Left lung (tissue), 10 donors: ENCODE data around the gene ATRIP. TPM values are rescaled to one million over a fixed set of nuclear protein-coding genes. Genes with fewer than 3 reads are reported as not detected.
"Not testable (repeated sequence)": the region's sequence is repeated elsewhere in the genome, so short reads cannot be mapped to it uniquely, and the experiment has no call there.

Source experiments
- ATAC-seq: fragments of 200-7000 bp; cut with Tn5 transposase; one replicate; pipeline ENCODE4 v1.9.1; 2020; ENCODE audit warnings: moderate library complexity
- DNase-seq, 4 donors: peaks; one replicate each; pipeline ENCODE4 v3.0.0-alpha.2; 2013 to 2020
- H3K27ac ChIP-seq, 2 donors: fragments of 200-600 bp; sonication (generic) in 1 of 2; one replicate each; pipeline versions ENCODE4 v1.5.0 to v1.8.0; 2020 to 2021
- H3K27me3 ChIP-seq, 2 donors: fragments of 200-600 bp; sonication (generic) in 1 of 2; one replicate each; pipeline versions ENCODE4 v1.5.0 to v1.8.0; 2020 to 2021
- H3K36me3 ChIP-seq, 2 donors: fragments of 200-600 bp; sonication (generic) in 1 of 2; one replicate each; pipeline versions ENCODE4 v1.5.0 to v1.8.0; 2020 to 2021
- H3K4me1 ChIP-seq, 2 donors: fragments of 200-600 bp; one replicate each; pipeline ENCODE4 v1.8.0; 2021
- H3K4me3 ChIP-seq, 2 donors: fragments of 200-600 bp; sonication (generic) in 1 of 2; one replicate each; pipeline versions ENCODE4 v1.5.0 to v1.8.0; 2020 to 2021; ENCODE audit warnings: mild to moderate bottlenecking in 1 of 2
- H3K9me3 ChIP-seq, 2 donors: fragments of 200-600 bp; sonication (generic) in 1 of 2; one replicate each; pipeline versions ENCODE4 v1.5.0 to v1.8.0; 2020 to 2021
- CTCF ChIP-seq, 2 donors: fragments of 200-600 bp; sonication (generic) in 1 of 2; IDR thresholded peaks; one replicate each; pipeline versions ENCODE4 v1.5.0 to v1.8.0; 2021; ENCODE audit warnings: antibody characterized with exemption in 2 of 2
- intact Hi-C, 2 donors: fragments of 100-400 bp; cut with DNase I; formaldehyde crosslinking; loops; one replicate each; pipeline versions ENCODE4 v1.11.2 to v1.14.2; 2022
- polyA plus RNA-seq, 6 donors: library from polyadenylated mRNA; unstranded; fragments of 120-200 nt; gene quantifications; one replicate each; pipeline ENCODE4 v1.2.1, GENCODE V29; 2013; ENCODE audit not compliant: insufficient read length in 6 of 6
- total RNA-seq, 2 donors: library from RNA; stranded (reverse); fragmentation: NEBNext Ultra II Directional; extraction: Animal tissue kit (Norgen Biotek cat#: 25700); gene quantifications; one replicate each; pipeline ENCODE4 v1.2.1, GENCODE V29; 2021
- donor health status: DM: no; HTN: yes; CAD: no.
- donor health status: DM: no; HTN: no; CAD: no.

Gene ATRIP
- total and polyA plus RNA-seq, 8 donors: 7.4 to 14.4 (median 12.0) TPM

GRCh38 chr3:48475188-48475587 is 28.7 kb downstream of the ATRIP start:
- H3K36me3 ChIP-seq: peaks cover 0 to 39% of the 10 kb centered on the region in 2 donors
- no peak overlapping the region for H3K27ac ChIP-seq
- peaks cover 16 to 44% of the 10 kb centered on the region in 2 donors for H3K4me1 ChIP-seq
- H3K9me3 ChIP-seq: no peaks in the 10 kb centered on the region
- DNase-seq: no peak
- intact Hi-C loops: no loop called here
- no peak overlapping the region for H3K4me3 ChIP-seq
- ATAC-seq: no peak
- no peak for TF ChIP-seq CTCF (IDR thresholded peaks at IDR 0.05)
- H3K27me3 ChIP-seq: no peaks in the 10 kb centered on the region

DNA sequence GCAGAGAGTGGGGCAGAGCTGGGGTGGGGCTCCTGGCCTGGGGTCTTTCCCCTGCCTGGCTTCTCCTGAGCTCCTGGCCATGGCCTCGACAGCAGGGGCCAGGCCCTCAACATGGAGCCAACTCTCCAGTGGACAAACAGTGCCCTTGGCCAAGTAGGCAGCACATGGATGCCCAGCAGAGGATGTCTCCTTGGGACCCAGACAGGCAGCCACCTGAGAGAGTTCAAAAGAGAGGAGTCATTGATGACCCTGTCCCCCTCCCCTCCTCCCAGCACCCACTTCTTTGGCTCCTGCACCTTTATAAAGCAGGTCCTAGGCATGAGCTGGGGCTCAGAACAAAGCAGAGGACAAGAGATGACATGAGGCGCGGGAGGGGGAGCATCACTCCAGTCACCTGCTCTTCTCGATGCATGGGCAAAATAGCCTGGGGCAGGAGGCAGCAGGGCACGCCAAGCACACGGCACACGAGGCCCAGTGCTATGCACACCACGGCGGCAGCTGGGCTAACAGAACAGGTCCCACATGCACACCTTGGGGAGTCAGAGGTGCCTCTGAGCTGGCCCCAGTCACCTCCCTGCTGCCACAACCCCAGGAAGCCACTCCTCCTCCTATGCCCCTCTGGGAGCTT is 30.0 kb downstream of the ATRIP start:
- H3K27ac ChIP-seq: no peak overlapping the region
- no peak overlapping the region for H3K4me3 ChIP-seq
- H3K36me3 ChIP-seq: peaks cover 0 to 36% of the 10 kb centered on the region in 2 donors
- peaks cover 14 to 31% of the 10 kb centered on the region in 2 donors for H3K4me1 ChIP-seq
- no peaks in the 10 kb centered on the region for H3K27me3 ChIP-seq
- ATAC-seq: no peak
- no peak for TF ChIP-seq CTCF (IDR thresholded peaks at IDR 0.05)
- no peaks in the 10 kb centered on the region for H3K9me3 ChIP-seq
- intact Hi-C loops: no loop called here
- DNase-seq: no peak

GRCh38 chr3:48477959-48478520 is 31.5 kb downstream of the ATRIP start:
- Histone ChIP-seq H3K36me3 (peaks cover 0 to 36% of the 10 kb centered on the region in 2 donors), H3K4me3 (no peak overlapping the region), H3K27me3 (no peaks in the 10 kb centered on the region), H3K9me3 (no peaks in the 10 kb centered on the region), H3K27ac (peak overlapping the region in 1 of 2 donors; percentile 23), H3K4me1 (peaks cover 5 to 18% of the 10 kb centered on the region in 2 donors)
- ATAC-seq (no peak), DNase-seq (no peak)
- intact Hi-C loops: no loop called here
- no peak for TF ChIP-seq CTCF (IDR thresholded peaks at IDR 0.05)

- no peak for DNase-seq
- no peaks in the 10 kb centered on the region for H3K27me3 ChIP-seq
- intact Hi-C loops: no loop called here
- peaks cover 0 to 36% of the 10 kb centered on the region in 2 donors for H3K36me3 ChIP-seq
- H3K4me3 ChIP-seq: no peak overlapping the region
- ATAC-seq: no peak
- no peak for TF ChIP-seq CTCF (IDR thresholded peaks at IDR 0.05)
- no peaks in the 10 kb centered on the region for H3K9me3 ChIP-seq
- peaks cover 0 to 9% of the 10 kb centered on the region in 2 donors for H3K4me1 ChIP-seq
- peak overlapping the region in 1 of 2 donors; percentile 23 for H3K27ac ChIP-seq
Measured at GRCh38 chr3:48478626-48479555, 32.4 kb downstream of the ATRIP start.

DNA sequence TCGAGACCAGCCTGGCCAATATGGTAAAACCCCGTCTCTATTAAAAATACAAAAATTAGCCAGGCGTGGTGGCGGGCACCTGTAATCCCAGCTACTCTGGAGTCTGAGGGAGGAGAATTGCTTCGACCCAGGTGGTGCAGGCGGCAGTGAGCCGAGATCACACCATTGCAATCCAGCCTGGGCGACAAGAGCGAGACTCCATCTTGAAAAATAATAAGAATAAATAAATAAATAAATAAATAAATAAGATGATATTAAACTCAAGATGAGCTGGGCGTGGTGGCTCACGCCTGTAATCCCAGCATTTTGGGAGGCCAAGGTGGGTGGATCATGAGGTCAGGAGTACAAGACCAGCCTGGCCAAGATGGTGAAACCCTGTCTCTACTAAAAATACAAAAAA is 34.4 kb downstream of the ATRIP start:
- not testable (repeated sequence) for H3K4me3 ChIP-seq

GRCh38 chr3:48482822-48483221 is 36.3 kb downstream of the ATRIP start:
- H3K9me3 ChIP-seq, H3K27me3 ChIP-seq, H3K27ac ChIP-seq, H3K36me3 ChIP-seq, H3K4me1 ChIP-seq, ATAC-seq, H3K4me3 ChIP-seq, intact Hi-C loops: not testable (repeated sequence)
- peak in 1 of 4 donors; percentile 5 for DNase-seq

More for the DNA sequence above, 34.4 kb downstream of the ATRIP start:
- H3K27ac ChIP-seq, DNase-seq, ATAC-seq, intact Hi-C loops, H3K9me3 ChIP-seq, H3K27me3 ChIP-seq, H3K4me1 ChIP-seq: not testable (repeated sequence)
- H3K36me3 ChIP-seq: peaks cover 0 to 26% of the 10 kb centered on the region in 2 donors
